GM19351 (cell line): ENCODE results near the gene TRABD2B.

ENCODE experiments used
- ATAC-seq: cut with Tn5 transposase; IDR thresholded peaks from one replicate; pipeline ENCODE4 v1.9.1; 2021; ENCODE audit warnings: mild to moderate bottlenecking, moderate library complexity; ENCODE audit not compliant: unreplicated experiment

TRABD2B gene

DNA sequence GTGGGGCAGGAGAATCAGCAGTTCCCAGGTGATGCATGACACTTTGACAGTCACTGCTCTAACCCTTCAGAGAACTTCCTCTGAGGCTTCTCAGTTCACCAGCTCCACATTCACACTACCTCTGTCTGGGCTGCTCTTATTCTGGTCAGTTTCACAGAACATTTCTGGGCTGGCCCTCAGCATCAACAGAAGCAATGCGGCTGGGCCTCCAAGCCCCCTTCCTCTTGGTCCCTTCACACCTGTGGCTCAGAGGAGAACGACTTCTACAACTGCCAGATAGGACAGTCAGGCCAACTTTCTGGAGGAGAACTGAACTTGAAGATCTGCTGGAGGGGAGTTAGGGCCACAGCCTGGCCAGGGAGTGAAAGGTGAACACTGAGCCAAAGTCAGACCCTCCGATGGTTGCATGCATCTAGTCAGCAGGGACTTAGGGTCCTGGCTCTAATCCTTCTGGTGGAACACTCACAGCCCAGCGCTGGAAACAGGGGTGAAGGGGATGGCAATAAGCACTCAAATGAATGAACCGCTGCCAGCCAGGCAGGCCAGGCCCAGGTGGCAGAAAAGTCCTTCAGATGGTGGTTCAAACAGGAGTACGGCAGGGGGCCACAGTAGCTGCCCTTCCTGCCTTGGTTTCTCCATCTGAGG, 285.2 kb downstream of the TRABD2B start:
- ATAC-seq, result no peak

DNA sequence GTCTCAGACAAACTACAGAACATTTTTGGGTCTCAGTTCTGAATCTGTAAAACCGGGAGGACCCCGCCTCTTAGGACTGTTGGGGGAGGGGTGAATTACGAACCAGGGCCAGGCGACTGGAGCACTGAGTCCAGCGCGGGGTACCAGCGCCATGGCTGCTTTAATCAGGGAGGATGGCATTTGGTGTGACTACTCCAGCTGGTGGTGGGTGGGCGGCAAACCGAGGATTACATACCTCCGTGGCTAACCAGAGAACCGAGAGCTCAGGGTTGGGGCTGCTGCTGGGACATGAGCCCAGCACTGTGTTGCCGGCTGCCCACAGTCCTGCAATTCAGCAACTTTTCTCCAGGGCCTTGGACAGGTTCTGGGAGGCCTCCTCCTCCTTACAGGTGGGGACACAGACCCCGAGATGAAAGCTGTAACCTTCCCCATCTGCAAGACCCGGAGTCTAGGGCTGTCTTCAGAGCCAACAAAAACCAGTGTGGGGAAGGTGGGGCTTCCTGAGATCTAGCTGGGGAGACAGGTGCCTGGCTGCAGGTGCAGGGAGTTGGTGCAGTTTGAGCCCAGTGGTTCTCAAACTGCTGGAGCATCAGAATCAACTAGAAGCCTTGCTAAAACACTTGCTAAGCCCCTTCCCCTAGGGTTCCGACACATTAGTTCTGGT, 285.9 kb downstream of the TRABD2B start:
- ATAC-seq, result no peak
